Left kidney (tissue), 2 donors: ENCODE data around the gene MIA2. TPM values are rescaled to one million over a fixed set of nuclear protein-coding genes. Genes with fewer than 3 reads are reported as not detected.

Experiments used
- DNase-seq: peaks from one replicate; pipeline ENCODE4 v3.0.0-alpha.2; 2013
- polyA plus RNA-seq: library from polyadenylated mRNA; unstranded; fragments of 120-200 nt; gene quantifications from one replicate; pipeline ENCODE4 v1.2.1, GENCODE V29; 2013; ENCODE audit not compliant: insufficient read length

The MIA2 gene
- polyA plus RNA-seq, 1 donor, result 84.3 TPM

- no peak for DNase-seq
Observed at GRCh38 chr14:39383026-39383660, 149.4 kb downstream of the MIA2 start.

DNA sequence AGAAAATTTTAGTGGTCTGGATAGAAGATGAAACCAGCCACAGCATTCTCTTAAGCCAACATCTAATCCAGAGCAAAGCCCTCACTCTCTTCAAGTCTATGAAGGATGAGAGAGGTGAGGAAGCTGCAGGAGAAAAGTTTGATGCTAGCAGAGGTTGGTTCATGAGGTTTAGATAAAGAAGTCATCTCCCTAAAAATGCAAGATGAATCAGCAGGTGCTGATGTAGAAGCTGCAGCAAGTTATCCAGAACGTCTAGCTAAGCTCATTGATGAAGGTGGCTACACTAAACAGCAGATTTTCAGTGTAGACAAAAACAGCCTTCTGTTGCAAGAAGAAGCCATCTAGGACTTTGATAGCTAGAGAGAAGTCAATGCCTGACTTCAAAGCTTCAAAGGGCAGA, 150.0 kb downstream of the MIA2 start:
- DNase-seq, result no peak

- no peak for DNase-seq
Observed at GRCh38 chr14:39384177-39384576, 150.5 kb downstream of the MIA2 start.

DNA sequence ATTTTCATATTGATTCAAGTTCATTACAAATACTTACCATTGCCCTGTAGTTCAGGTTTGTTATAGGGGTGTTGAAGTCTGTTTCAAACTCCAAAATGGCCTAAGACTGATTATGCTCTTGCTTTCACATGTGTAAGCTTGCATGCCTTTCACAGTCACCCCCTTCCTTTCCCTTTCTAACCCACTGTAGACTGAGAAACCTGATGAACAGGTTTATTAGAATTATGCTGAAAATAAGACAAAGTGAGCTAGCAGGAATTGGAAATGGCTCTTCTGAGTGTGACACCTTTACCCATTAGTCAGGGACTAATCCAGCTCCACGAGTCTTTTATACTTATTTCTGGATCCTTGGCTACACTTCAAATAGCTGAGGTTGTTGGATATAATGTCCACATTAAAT, 159.6 kb downstream of the MIA2 start:
- peak; percentile 19 for DNase-seq

DNA sequence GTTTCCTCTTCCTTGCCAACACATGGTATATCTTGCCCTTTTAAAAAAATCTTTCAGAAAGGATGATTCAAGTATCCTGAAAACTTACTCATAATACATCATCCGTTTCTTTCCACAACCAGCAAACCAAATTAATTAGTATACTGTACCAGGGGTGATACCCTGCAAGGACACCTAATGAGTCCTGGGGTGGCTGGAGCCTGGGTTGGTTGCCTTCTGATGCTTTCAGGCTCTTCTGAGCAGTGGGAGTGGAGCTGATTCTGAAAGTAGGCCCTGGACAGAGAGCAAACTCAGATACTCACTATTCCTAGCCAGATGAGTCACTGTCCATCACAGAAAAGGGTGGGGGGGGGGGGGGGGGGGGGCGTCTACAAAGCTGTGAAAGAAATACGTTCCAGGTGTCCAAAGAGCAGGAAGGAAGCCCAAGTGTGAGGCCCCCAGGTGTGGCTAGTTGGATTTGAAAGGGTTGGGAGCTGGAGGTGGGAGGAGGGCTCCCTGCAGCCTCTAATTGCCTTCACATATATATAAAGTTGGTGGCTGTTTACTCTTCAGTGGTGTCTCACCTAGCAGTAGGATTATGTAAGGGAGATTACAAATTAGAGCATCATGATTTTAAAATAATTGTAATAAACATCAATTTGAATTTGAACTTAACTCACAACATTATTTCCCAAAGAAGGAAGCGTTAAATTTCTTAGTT, 162.0 kb downstream of the MIA2 start:
- no peak for DNase-seq

- no peak for DNase-seq
Observed at GRCh38 chr14:39396448-39396847, 162.7 kb downstream of the MIA2 start.

DNA sequence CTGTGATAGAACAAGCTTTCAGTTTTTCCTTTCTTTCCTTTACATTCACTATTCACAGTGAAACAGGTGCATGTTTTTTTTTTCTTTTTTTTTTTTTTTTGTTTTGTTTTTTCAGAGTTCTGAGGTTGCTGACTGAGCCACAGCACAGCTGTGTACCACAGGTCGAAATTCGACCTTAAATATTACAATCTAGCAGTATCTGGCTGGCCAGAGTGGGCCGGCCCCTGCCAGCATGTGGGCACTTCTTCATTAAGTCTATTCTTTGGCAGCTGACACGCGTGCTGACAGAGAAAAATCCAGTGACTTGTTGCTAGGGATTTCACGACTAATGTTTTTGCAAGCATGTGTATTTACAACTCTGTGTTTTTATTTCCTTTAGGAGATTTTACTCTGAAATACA, 164.7 kb downstream of the MIA2 start:
- no peak for DNase-seq

DNA sequence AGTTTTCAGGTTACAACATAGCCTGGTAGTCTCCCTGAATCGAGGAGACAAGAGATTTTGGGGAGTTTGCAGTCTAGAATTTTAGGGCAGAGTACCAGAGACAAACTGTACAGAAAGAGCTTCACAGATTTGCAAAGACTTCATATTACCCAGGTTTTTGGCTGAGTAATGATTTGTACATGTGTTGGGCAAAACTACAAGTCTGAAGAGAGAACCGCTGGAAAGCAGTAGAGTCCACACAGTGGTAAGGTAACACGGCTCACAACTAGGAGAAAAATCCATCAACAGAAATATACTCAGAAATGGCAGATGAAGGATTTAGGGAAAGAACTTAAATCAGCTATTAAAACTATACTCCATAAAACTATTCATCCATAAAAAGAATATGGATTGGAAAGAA, 172.8 kb downstream of the MIA2 start:
- DNase-seq, result no peak

DNA sequence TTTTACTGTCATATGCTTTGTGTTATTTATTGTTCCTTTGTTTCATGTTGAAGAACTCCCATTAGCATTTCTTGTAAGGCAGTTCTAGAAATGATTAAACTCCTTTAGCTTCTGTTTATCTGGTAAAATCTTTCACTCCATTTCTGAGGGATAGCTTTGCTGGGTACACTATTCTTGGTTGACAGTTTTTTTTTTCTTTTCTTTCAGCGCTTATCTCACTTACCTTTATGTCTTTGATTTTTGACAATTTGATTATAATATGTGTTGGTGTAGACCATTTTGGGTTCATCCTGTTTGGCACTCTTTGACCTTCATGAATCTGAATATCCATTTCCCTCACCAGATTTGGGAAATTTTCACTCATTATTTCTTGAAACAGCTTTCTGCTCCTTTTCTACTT, 182.4 kb downstream of the MIA2 start:
- no peak for DNase-seq

DNA sequence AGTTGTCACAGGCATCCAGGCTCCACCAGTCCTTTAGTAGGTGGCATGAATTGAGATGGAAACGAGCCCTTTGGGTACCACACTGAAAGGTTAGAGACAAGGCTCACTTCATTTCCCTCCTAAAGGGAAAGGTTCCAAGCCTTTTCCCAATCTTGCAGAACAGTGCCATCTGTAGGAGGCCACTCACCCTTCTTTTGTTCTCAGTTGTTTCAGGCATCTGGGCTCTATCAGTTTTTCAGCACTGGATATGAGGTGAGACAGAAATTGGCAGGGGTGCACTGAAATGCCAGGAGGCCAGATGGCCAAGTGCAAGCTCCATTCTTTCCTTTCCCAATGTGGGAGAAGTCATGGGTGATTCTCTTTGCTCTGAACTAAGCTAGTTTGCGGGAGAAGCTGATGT, 183.3 kb downstream of the MIA2 start:
- DNase-seq, result no peak

- no peak for DNase-seq
Observed at GRCh38 chr14:39419272-39419671, 185.6 kb downstream of the MIA2 start.

- DNase-seq, result no peak
Observed at GRCh38 chr14:39422243-39422642, 188.5 kb downstream of the MIA2 start.

DNA sequence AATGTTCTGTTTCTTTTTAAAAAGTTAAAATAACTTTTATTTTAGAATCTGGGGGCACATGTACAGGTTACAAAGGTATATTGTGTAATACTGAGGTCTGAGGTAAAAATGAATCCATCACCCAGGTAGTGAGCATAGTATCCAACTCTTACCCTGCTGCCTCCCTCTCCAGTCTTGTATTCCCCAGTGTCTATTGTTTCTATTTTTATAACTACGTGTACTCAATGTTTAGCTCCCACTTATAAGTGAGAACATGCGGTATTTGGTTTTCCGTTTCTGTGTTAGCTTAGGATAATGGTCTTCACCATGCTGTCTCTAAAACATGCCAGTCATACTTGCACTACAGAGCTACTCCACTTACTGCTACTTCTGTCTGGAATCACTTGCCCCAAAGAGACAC, 190.1 kb downstream of the MIA2 start:
- DNase-seq, result no peak

- DNase-seq, result no peak
Observed at GRCh38 chr14:39425947-39426346, 192.2 kb downstream of the MIA2 start.

DNA sequence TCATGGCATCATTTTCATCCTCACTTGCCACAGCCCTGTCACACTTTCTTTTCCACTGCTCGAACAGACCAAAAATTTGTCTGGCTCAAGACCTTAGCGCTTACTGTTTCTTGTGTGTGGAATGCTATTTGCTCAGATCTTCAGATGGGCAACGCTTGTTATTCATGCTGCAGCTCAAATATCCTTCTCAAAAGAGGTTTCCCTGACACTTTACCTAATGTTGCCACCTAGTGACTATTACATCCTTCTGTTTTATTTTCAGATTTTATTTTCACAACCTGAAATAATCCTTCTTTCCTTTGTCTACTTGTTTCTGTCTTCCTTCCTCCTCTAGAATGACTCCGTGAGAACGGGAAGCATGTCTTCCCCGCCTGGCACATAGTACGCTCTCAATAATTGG, 192.9 kb downstream of the MIA2 start:
- no peak for DNase-seq

GRCh38 chr14:39428118-39428517, 194.4 kb downstream of the MIA2 start:
- DNase-seq, result no peak

- DNase-seq, result no peak
Observed at GRCh38 chr14:39430762-39431415, 197.2 kb downstream of the MIA2 start.

GRCh38 chr14:39431416-39432178, 197.9 kb downstream of the MIA2 start:
- no peak for DNase-seq

DNA sequence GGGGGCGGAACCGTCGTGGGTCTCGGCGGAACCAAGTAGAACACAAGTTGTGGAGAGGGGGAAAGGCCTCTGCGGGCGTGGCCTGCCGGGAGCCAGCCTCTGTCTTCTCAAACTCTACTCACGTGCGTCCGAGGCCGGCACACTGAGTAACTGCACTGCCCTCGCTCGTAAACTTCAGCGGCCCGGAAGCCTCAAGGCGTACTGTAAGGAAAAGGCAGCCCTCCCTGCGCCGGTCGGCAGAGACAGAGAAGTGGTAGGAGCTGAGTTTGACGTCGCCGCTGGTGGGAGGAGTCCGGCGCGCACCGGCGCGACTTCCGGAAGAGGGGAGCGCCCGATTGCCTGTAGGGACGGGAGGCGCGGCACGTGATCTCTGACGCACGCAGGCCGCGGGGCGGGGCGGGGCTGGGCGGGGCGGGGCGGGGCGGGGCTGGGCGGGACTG, 198.5 kb downstream of the MIA2 start, which contains the start of gene FBXO33:
Gene FBXO33, minus strand, starts transcription at position 255 of the 440 bp plus-strand sequence. CDS start 271 bp downstream, outside the sequence.
- DNase-seq, result peak; percentile 94

DNA sequence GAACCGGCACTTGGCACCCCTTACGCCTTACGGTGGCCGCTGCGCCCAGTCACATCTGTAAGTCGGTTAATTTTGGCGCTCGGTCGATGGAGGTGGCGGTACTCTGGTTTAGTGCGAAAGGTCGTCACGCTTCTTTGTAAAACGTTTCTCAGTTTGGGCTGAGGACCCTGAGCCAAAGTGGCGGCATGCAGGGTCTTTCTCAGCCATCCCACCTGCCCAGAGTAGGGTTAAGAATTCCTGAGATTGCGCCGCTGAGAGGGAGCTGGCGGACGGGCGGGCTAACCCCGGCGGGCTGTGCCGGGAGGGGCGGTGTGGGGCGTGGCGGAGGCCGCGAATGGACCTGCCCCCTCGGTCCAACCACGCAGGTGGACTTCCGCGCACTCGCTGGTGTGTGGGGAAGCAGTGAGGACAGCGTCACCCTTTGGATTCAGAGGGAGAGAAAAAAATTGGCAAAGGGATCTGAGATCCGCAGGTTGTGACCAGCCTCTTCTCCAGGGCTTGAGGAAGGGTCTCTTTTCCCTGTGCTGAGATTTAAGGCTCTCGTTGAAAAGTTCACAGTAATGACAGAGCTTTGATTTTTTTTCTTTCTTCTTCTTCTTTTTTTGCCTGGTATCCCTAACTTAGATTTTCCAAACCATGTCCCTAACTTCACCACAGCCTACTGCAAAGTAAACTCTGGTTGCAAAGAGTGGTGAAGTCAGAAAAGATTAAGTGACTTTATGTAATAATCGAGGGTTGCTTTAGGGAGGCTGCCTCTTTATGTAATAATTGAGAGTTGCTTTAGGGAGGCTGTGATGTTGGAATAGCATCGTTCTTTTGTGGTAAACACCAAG, 199.1 kb downstream of the MIA2 start:
- DNase-seq, result peak; percentile 86

DNA sequence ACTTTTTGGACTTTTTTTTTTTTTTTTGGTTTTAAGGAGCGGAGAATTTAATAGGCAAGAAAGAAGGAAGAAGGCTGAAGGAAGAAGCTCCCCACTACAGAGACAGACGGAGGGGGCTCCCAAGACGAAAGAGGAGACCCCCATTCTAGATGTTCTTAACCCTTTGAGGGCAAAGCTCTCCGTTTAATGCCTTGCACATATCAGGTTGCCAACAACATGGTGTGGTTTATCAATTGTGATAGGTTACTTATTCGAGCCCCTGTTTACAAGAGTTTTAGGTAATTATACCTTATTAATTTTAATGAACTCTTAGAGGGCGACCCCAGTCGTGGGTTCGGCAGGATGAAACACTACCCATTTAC, 199.7 kb downstream of the MIA2 start:
- no peak for DNase-seq

- DNase-seq, result no peak
Observed at GRCh38 chr14:39434401-39434800, 200.7 kb downstream of the MIA2 start.
